ENCODE results near the gene STX3.
"Not testable (repeated sequence)": the region's sequence is repeated elsewhere in the genome, so short reads cannot be mapped to it uniquely, and the experiment has no call there.

STX3 gene

GRCh38 chr11:59814021-59814420 is 58.8 kb downstream of the STX3 start:
- Histone ChIP-seq H3K9me3 (replicated peaks; ENCODE audit: low read length) (no peaks in the 10 kb centered on the region), H3K4me2 (ENCODE audit: low read length) (no peak overlapping the region), H3K9ac (ENCODE audit: low read depth, low read length) (no peak overlapping the region), H3K36me3 (ENCODE audit: insufficient read depth, low read length) (no peaks in the 10 kb centered on the region), H3K4me1 (ENCODE audit: control insufficient read depth, insufficient read depth, low read length) (peaks cover 5% of the 10 kb centered on the region), H3K27me3 (ENCODE audit: control insufficient read depth, insufficient read depth, low read length) (peaks cover 11% of the 10 kb centered on the region), H3K4me3 (ENCODE audit: low read length) (no peak overlapping the region)

GRCh38 chr11:59815754-59816153 is 60.6 kb downstream of the STX3 start:
- no peaks in the 10 kb centered on the region for H3K36me3 ChIP-seq (ENCODE audit: insufficient read depth, low read length)
- no peak overlapping the region for H3K9ac ChIP-seq (ENCODE audit: low read depth, low read length)
- H3K4me3 ChIP-seq (ENCODE audit: low read length), result no peak overlapping the region
- no peaks in the 10 kb centered on the region for H3K9me3 ChIP-seq (replicated peaks; ENCODE audit: low read length)
- H3K4me2 ChIP-seq (ENCODE audit: low read length), result no peak overlapping the region
- no peaks in the 10 kb centered on the region for H3K4me1 ChIP-seq (ENCODE audit: control insufficient read depth, insufficient read depth, low read length)
- H3K27me3 ChIP-seq (ENCODE audit: control insufficient read depth, insufficient read depth, low read length), result peaks cover 14% of the 10 kb centered on the region

- not testable (repeated sequence) for H3K36me3 ChIP-seq (ENCODE audit: insufficient read depth, low read length); H3K4me3 ChIP-seq (ENCODE audit: low read length); H3K9ac ChIP-seq (ENCODE audit: low read depth, low read length); H3K9me3 ChIP-seq (replicated peaks; ENCODE audit: low read length); H3K4me2 ChIP-seq (ENCODE audit: low read length); H3K4me1 ChIP-seq (ENCODE audit: control insufficient read depth, insufficient read depth, low read length)
- peaks cover 14% of the 10 kb centered on the region for H3K27me3 ChIP-seq (ENCODE audit: control insufficient read depth, insufficient read depth, low read length)
Observed at GRCh38 chr11:59816434-59816833, 61.3 kb downstream of the STX3 start.

GRCh38 chr11:59818572-59818971 is 63.4 kb downstream of the STX3 start:
- Histone ChIP-seq H3K9ac (ENCODE audit: low read depth, low read length) (no peak overlapping the region), H3K4me2 (ENCODE audit: low read length) (no peak overlapping the region), H3K9me3 (replicated peaks; ENCODE audit: low read length) (no peaks in the 10 kb centered on the region), H3K27me3 (ENCODE audit: control insufficient read depth, insufficient read depth, low read length) (peaks cover 14% of the 10 kb centered on the region), H3K36me3 (ENCODE audit: insufficient read depth, low read length) (no peaks in the 10 kb centered on the region), H3K4me3 (ENCODE audit: low read length) (no peak overlapping the region), H3K4me1 (ENCODE audit: control insufficient read depth, insufficient read depth, low read length) (no peaks in the 10 kb centered on the region)

- H3K4me2 ChIP-seq (ENCODE audit: low read length), result peak overlapping the region; percentile 34
- no peaks in the 10 kb centered on the region for H3K36me3 ChIP-seq (ENCODE audit: insufficient read depth, low read length)
- no peak overlapping the region for H3K4me3 ChIP-seq (ENCODE audit: low read length)
- H3K9ac ChIP-seq (ENCODE audit: low read depth, low read length), result no peak overlapping the region
- no peaks in the 10 kb centered on the region for H3K4me1 ChIP-seq (ENCODE audit: control insufficient read depth, insufficient read depth, low read length)
- peaks cover 4% of the 10 kb centered on the region for H3K27me3 ChIP-seq (ENCODE audit: control insufficient read depth, insufficient read depth, low read length)
- H3K9me3 ChIP-seq (replicated peaks; ENCODE audit: low read length), result no peaks in the 10 kb centered on the region
Observed at GRCh38 chr11:59822989-59823566, 67.9 kb downstream of the STX3 start.

GRCh38 chr11:59829358-59829757 is 74.2 kb downstream of the STX3 start:
- Histone ChIP-seq H3K36me3 (ENCODE audit: insufficient read depth, low read length) (no peaks in the 10 kb centered on the region), H3K4me3 (ENCODE audit: low read length) (no peak overlapping the region), H3K9ac (ENCODE audit: low read depth, low read length) (no peak overlapping the region), H3K27me3 (ENCODE audit: control insufficient read depth, insufficient read depth, low read length) (no peaks in the 10 kb centered on the region), H3K4me2 (ENCODE audit: low read length) (no peak overlapping the region), H3K4me1 (ENCODE audit: control insufficient read depth, insufficient read depth, low read length) (no peaks in the 10 kb centered on the region), H3K9me3 (replicated peaks; ENCODE audit: low read length) (no peaks in the 10 kb centered on the region)

GRCh38 chr11:59833602-59834001 is 78.4 kb downstream of the STX3 start:
- no peaks in the 10 kb centered on the region for H3K27me3 ChIP-seq (ENCODE audit: control insufficient read depth, insufficient read depth, low read length)
- H3K4me1 ChIP-seq (ENCODE audit: control insufficient read depth, insufficient read depth, low read length), result no peaks in the 10 kb centered on the region
- H3K9ac ChIP-seq (ENCODE audit: low read depth, low read length), result no peak overlapping the region
- no peaks in the 10 kb centered on the region for H3K9me3 ChIP-seq (replicated peaks; ENCODE audit: low read length)
- H3K36me3 ChIP-seq (ENCODE audit: insufficient read depth, low read length), result no peaks in the 10 kb centered on the region
- H3K4me3 ChIP-seq (ENCODE audit: low read length), result no peak overlapping the region
- H3K4me2 ChIP-seq (ENCODE audit: low read length), result no peak overlapping the region

- H3K4me2 ChIP-seq (ENCODE audit: low read length), result no peak overlapping the region
- H3K4me3 ChIP-seq (ENCODE audit: low read length), result no peak overlapping the region
- no peak overlapping the region for H3K9ac ChIP-seq (ENCODE audit: low read depth, low read length)
- H3K27me3 ChIP-seq (ENCODE audit: control insufficient read depth, insufficient read depth, low read length), result no peaks in the 10 kb centered on the region
- no peaks in the 10 kb centered on the region for H3K4me1 ChIP-seq (ENCODE audit: control insufficient read depth, insufficient read depth, low read length)
- H3K36me3 ChIP-seq (ENCODE audit: insufficient read depth, low read length), result no peaks in the 10 kb centered on the region
- H3K9me3 ChIP-seq (replicated peaks; ENCODE audit: low read length), result no peaks in the 10 kb centered on the region
Observed at GRCh38 chr11:59839615-59840014, 84.4 kb downstream of the STX3 start.

GRCh38 chr11:59841514-59841913 is 86.3 kb downstream of the STX3 start:
- H3K4me1 ChIP-seq (ENCODE audit: control insufficient read depth, insufficient read depth, low read length), result no peaks in the 10 kb centered on the region
- H3K36me3 ChIP-seq (ENCODE audit: insufficient read depth, low read length), result no peaks in the 10 kb centered on the region
- H3K9ac ChIP-seq (ENCODE audit: low read depth, low read length), result no peak overlapping the region
- no peaks in the 10 kb centered on the region for H3K27me3 ChIP-seq (ENCODE audit: control insufficient read depth, insufficient read depth, low read length)
- no peak overlapping the region for H3K4me3 ChIP-seq (ENCODE audit: low read length)
- H3K9me3 ChIP-seq (replicated peaks; ENCODE audit: low read length), result no peaks in the 10 kb centered on the region
- H3K4me2 ChIP-seq (ENCODE audit: low read length), result no peak overlapping the region

GRCh38 chr11:59842316-59842715 is 87.1 kb downstream of the STX3 start:
- Histone ChIP-seq H3K4me1 (ENCODE audit: control insufficient read depth, insufficient read depth, low read length) (no peaks in the 10 kb centered on the region), H3K9ac (ENCODE audit: low read depth, low read length) (no peak overlapping the region), H3K4me2 (ENCODE audit: low read length) (no peak overlapping the region), H3K27me3 (ENCODE audit: control insufficient read depth, insufficient read depth, low read length) (no peaks in the 10 kb centered on the region), H3K4me3 (ENCODE audit: low read length) (no peak overlapping the region), H3K36me3 (ENCODE audit: insufficient read depth, low read length) (no peaks in the 10 kb centered on the region), H3K9me3 (replicated peaks; ENCODE audit: low read length) (no peaks in the 10 kb centered on the region)

- Histone ChIP-seq H3K4me2 (ENCODE audit: low read length) (no peak within 1 kb of the TSS), H3K4me1 (ENCODE audit: control insufficient read depth, insufficient read depth, low read length) (no peaks in the 10 kb centered on the region), H3K27me3 (ENCODE audit: control insufficient read depth, insufficient read depth, low read length) (no peaks in the 10 kb centered on the region), H3K36me3 (ENCODE audit: insufficient read depth, low read length) (no peaks in the 10 kb centered on the region), H3K9ac (ENCODE audit: low read depth, low read length) (no peak within 1 kb of the TSS), H3K4me3 (ENCODE audit: low read length) (no peak within 1 kb of the TSS), H3K9me3 (replicated peaks; ENCODE audit: low read length) (no peaks in the 10 kb centered on the region)
Observed at GRCh38 chr11:59845399-59845798, 90.2 kb downstream of the STX3 start, which contains the start of gene CBLIF. TSS of gene CBLIF (minus strand) at chr11:59845499. CDS start at chr11:59845453, 46 bp downstream.

GRCh38 chr11:59846556-59846955 is 91.4 kb downstream of the STX3 start:
- Histone ChIP-seq H3K27me3 (ENCODE audit: control insufficient read depth, insufficient read depth, low read length) (no peaks in the 10 kb centered on the region), H3K36me3 (ENCODE audit: insufficient read depth, low read length) (no peaks in the 10 kb centered on the region), H3K9me3 (replicated peaks; ENCODE audit: low read length) (no peaks in the 10 kb centered on the region), H3K4me3 (ENCODE audit: low read length) (no peak overlapping the region), H3K9ac (ENCODE audit: low read depth, low read length) (no peak overlapping the region), H3K4me2 (ENCODE audit: low read length) (no peak overlapping the region), H3K4me1 (ENCODE audit: control insufficient read depth, insufficient read depth, low read length) (no peaks in the 10 kb centered on the region)

All from skeletal muscle satellite cell (primary cell).